Stimulated activated CD8-positive, alpha-beta memory T cell treated with anti-CD3 and anti-CD28 coated beads, Interleukin-12 subunit alpha, Interleukin-12 subunit beta, amount 100 ng/mL, for 1 hour (primary cell): ENCODE results near the gene VAV3.
"Not testable (repeated sequence)": the region's sequence is repeated elsewhere in the genome, so short reads cannot be mapped to it uniquely, and the experiment has no call there.

ENCODE experiments used
- DNase-seq: peaks from one replicate; pipeline ENCODE4 v3.0.0-alpha.2; 2020; ENCODE audit warnings: low read depth

VAV3 gene

GRCh38 chr1:107883562-107883961 lies 81.4 kb downstream of the VAV3 start:
- no peak for DNase-seq

- no peak for DNase-seq
Observed at GRCh38 chr1:107879927-107880326, 85.1 kb downstream of the VAV3 start.

- DNase-seq: no peak
Observed at GRCh38 chr1:107879346-107879745, 85.6 kb downstream of the VAV3 start.

GRCh38 chr1:107877745-107878144 lies 87.2 kb downstream of the VAV3 start:
- no peak for DNase-seq

- DNase-seq: no peak
Observed at GRCh38 chr1:107877092-107877491, 87.9 kb downstream of the VAV3 start.

GRCh38 chr1:107875689-107876088 lies 89.3 kb downstream of the VAV3 start:
- no peak for DNase-seq

GRCh38 chr1:107874221-107874620 lies 90.8 kb downstream of the VAV3 start:
- DNase-seq: no peak

- no peak for DNase-seq
Observed at GRCh38 chr1:107871687-107872395, 93.1 kb downstream of the VAV3 start.

- no peak for DNase-seq
Observed at GRCh38 chr1:107871259-107871658, 93.7 kb downstream of the VAV3 start.

GRCh38 chr1:107870696-107871095 lies 94.3 kb downstream of the VAV3 start:
- no peak for DNase-seq

- no peak for DNase-seq
Observed at GRCh38 chr1:107867897-107868296, 97.1 kb downstream of the VAV3 start.

GRCh38 chr1:107867422-107867821 lies 97.6 kb downstream of the VAV3 start:
- no peak for DNase-seq

GRCh38 chr1:107866870-107867269 lies 98.1 kb downstream of the VAV3 start:
- no peak for DNase-seq

- no peak for DNase-seq
Observed at GRCh38 chr1:107865627-107866026, 99.4 kb downstream of the VAV3 start.

GRCh38 chr1:107863342-107863741 lies 101.6 kb downstream of the VAV3 start:
- no peak for DNase-seq

- no peak for DNase-seq
Observed at GRCh38 chr1:107862064-107862463, 102.9 kb downstream of the VAV3 start.

- DNase-seq: no peak
Observed at GRCh38 chr1:107858323-107858722, 106.7 kb downstream of the VAV3 start.

GRCh38 chr1:107851418-107851817 lies 113.6 kb downstream of the VAV3 start:
- DNase-seq: no peak

GRCh38 chr1:107844541-107845194 lies 120.3 kb downstream of the VAV3 start:
- DNase-seq: not testable (repeated sequence)

- DNase-seq: no peak
Observed at GRCh38 chr1:107843989-107844388, 121.0 kb downstream of the VAV3 start.

- DNase-seq: no peak
Observed at GRCh38 chr1:107842241-107842640, 122.7 kb downstream of the VAV3 start.

GRCh38 chr1:107840725-107841124 lies 124.3 kb downstream of the VAV3 start:
- no peak for DNase-seq

- DNase-seq: no peak
Observed at GRCh38 chr1:107838056-107838455, 126.9 kb downstream of the VAV3 start.

- no peak for DNase-seq
Observed at GRCh38 chr1:107835151-107835670, 129.8 kb downstream of the VAV3 start.
